GM12878 (cell line): Measurements from ENCODE around the gene EXOC8.

Experiments used
- CTCF ChIP-seq, 3 experiments: IDR thresholded peaks in 2 of 3; conservative IDR thresholded peaks in 1 of 3; 2 replicates each; pipeline ENCODE4 v1.5.1; 2011; ENCODE audit warnings: low read depth in 3 of 3, low read length in 3 of 3, mild to moderate bottlenecking in 3 of 3, control low read depth in 2 of 3, moderate library complexity in 2 of 3, inconsistent platforms in 1 of 3, mixed read lengths in 1 of 3; ENCODE audit not compliant: control insufficient read depth in 2 of 3, insufficient read depth in 1 of 3; ENCODE audit errors: extremely low read depth in 1 of 3
- HDAC2 ChIP-seq: fragments of 200-600 bp; sonication (generic); IDR thresholded peaks from 2 replicates; pipeline ENCODE4 v1.6.1; 2017
- HDGF ChIP-seq: fragments of 450-650 bp; IDR thresholded peaks from 2 replicates; pipeline ENCODE4 v1.6.1; 2016; ENCODE audit warnings: antibody characterized with exemption
- MYC ChIP-seq: IDR thresholded peaks from 2 replicates; pipeline ENCODE4 v1.6.1; 2011; ENCODE audit warnings: mild to moderate bottlenecking, low read length, moderate library complexity, inconsistent platforms; ENCODE audit not compliant: insufficient read depth, insufficient replicate concordance, insufficient read length, severe bottlenecking
- POLR2A ChIP-seq: IDR thresholded peaks from 2 replicates; pipeline ENCODE4 v1.6.1; 2011; ENCODE audit warnings: low read depth, mild to moderate bottlenecking, low read length
- RAD21 ChIP-seq: IDR thresholded peaks from 2 replicates; pipeline ENCODE4 v1.6.1; 2011; ENCODE audit warnings: mild to moderate bottlenecking, low read depth, low read length, moderate library complexity; ENCODE audit not compliant: insufficient read depth
- RAD51 ChIP-seq: fragments of 450-650 bp; IDR thresholded peaks from 2 replicates; pipeline ENCODE4 v1.6.1; 2016; ENCODE audit warnings: moderate library complexity, mild to moderate bottlenecking, inconsistent platforms
- TAF1 ChIP-seq: IDR thresholded peaks from 2 replicates; pipeline ENCODE4 v1.6.1; 2011; ENCODE audit warnings: mild to moderate bottlenecking, low read depth, low read length, borderline replicate concordance
- USF1 ChIP-seq: IDR thresholded peaks from 2 replicates; pipeline ENCODE4 v1.6.1; 2011; ENCODE audit warnings: borderline replicate concordance, low read depth, mild to moderate bottlenecking, moderate library complexity, mixed read lengths, low read length; ENCODE audit not compliant: insufficient read depth; ENCODE audit errors: extremely low read length

GRCh38 chr1:231374394-231374793, 36.7 kb upstream of the EXOC8 start:
- TF ChIP-seq RAD51: no peak
- TF ChIP-seq HDAC2: no peak
- TF ChIP-seq CTCF (IDR thresholded peaks at IDR 0.05 in 2 of 3, conservative IDR thresholded peaks at IDR 0.05 in 1 of 3; ENCODE audit: control insufficient read depth in 2 of 3, extremely low read depth in 1 of 3, insufficient read depth in 1 of 3, low read depth in 3 of 3, low read length in 3 of 3): no peak
- no peak for TF ChIP-seq RAD21
- TF ChIP-seq HDGF: no peak
- no peak for TF ChIP-seq TAF1
- no peak for TF ChIP-seq USF1
- TF ChIP-seq POLR2A: no peak
- TF ChIP-seq MYC: no peak
